ENCODE results near the gene ASIP.
"Not testable (repeated sequence)": the region's sequence is repeated elsewhere in the genome, so short reads cannot be mapped to it uniquely, and the experiment has no call there.

The ASIP gene

DNA sequence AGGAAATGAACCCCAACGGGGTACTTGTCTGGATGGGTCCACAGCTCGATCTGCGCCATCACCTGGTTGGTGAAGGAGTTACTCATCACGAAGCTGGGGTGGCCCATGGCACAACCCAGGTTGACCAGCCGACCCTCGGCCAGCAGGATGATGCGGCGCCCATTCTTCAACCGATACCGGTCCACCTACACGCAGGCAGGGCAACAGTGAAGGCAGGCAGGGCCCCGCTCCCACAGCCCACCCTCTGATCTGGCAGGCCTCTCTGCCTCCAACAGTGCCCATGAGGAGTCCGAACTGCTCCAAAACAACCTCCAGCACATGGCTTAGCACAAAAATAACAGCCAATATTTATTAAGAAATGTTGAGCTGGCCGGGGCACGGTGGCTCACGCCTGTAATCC lies 44.2 kb downstream of the ASIP start:
- no peaks in the 10 kb centered on the region for H3K27me3 Mint-ChIP-seq
- no peaks in the 10 kb centered on the region for H3K9me3 Mint-ChIP-seq
- no peak overlapping the region for H3K4me3 Mint-ChIP-seq
- ATAC-seq (no peak), DNase-seq (no peak)
- H3K27ac Mint-ChIP-seq: no peak overlapping the region
- peaks cover 53% of the 10 kb centered on the region for H3K36me3 Mint-ChIP-seq (ENCODE audit: low read depth)
- no peaks in the 10 kb centered on the region for H3K4me1 Mint-ChIP-seq

DNA sequence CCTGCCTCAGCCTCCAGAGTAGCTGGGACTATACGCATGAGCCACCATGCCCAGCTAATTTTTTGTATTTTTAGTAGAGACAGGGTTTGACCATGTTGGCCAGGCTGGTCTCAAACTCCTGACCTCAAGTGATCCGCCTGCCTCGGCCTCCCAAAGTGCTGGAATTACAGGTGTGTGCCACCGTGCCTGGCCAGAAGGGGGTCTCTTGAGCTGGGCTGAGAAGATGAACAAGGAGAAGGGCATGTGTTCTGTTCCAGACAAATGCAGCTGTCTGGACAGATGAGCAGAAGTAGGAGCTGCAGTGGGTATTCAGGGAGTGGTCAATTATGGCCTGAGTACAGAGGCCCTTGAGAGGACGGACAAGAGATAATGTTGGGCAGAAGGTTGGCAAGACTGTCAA lies 46.3 kb downstream of the ASIP start:
- not testable (repeated sequence) for DNase-seq, H3K27ac Mint-ChIP-seq, ATAC-seq, H3K4me1 Mint-ChIP-seq, H3K4me3 Mint-ChIP-seq, H3K27me3 Mint-ChIP-seq, H3K9me3 Mint-ChIP-seq
- H3K36me3 Mint-ChIP-seq (ENCODE audit: low read depth): peaks cover 54% of the 10 kb centered on the region

DNA sequence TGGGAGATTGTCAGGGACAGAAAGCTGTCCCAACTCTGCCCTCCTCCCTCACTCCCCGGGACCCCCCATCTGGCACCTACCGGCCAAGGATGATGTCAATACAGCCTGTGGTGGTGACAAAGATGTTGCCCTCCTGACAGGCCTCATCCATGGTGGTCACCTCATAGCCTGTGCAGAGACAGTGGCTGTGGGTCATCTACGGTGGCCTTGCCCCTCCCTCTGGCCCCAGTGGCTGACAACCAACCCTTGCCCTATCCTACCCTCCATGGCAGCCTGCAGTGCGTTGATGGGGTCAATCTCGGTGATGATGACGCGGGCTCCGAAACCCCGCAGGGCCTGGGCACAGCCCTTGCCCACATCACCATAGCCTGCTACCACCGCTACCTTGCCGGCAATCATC lies 49.2 kb downstream of the ASIP start:
- Mint-ChIP-seq H3K27ac (no peak overlapping the region), H3K9me3 (no peaks in the 10 kb centered on the region), H3K4me1 (no peaks in the 10 kb centered on the region), H3K4me3 (no peak overlapping the region), H3K27me3 (no peaks in the 10 kb centered on the region), H3K36me3 (ENCODE audit: low read depth) (peaks cover 65% of the 10 kb centered on the region)
- ATAC-seq (no peak), DNase-seq (no peak)

DNA sequence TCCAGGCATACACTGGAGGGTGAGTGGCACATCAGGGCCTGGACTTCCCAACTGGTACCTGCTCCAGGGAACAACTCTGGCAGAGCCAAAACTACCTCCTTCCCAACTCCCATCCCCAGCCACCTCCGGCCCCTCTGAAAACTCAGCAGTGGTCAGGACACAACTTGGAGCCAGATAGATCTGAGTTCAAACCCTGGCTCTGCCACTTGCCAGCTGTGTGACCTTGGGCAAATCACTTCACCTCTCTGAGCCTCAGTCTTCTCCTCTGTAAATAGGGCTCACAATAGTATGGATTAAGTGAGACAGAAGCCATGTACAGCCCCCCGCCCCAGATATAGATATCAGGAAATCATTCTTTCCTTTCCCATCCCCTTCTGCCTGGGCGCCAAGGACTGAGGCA lies 51.3 kb downstream of the ASIP start:
- H3K4me3 Mint-ChIP-seq: no peak overlapping the region
- no peaks in the 10 kb centered on the region for H3K27me3 Mint-ChIP-seq
- no peaks in the 10 kb centered on the region for H3K9me3 Mint-ChIP-seq
- ATAC-seq: no peak
- peaks cover 62% of the 10 kb centered on the region for H3K36me3 Mint-ChIP-seq (ENCODE audit: low read depth)
- DNase-seq: no peak
- H3K4me1 Mint-ChIP-seq: no peaks in the 10 kb centered on the region
- H3K27ac Mint-ChIP-seq: no peak overlapping the region

DNA sequence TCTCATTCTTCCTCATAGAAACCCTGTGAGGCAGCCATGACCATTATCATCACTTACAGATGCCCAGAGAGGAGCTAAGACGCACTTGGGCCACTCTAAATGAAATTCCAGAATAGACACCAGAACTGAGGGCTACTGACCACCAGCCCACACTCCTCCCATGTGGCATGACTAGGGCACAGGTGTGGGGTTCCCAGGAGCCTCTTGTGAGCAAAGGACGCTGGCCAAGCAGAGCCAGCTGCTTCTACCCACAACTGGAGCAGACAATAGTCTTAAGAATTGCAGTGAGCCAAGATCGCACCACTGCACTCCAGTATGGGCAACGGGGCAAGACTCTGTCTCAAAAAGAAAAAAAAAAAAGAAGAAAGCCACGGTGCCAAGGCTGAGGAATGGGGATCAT lies 51.9 kb downstream of the ASIP start:
- DNase-seq (no peak), ATAC-seq (no peak)
- no peak overlapping the region for H3K27ac Mint-ChIP-seq
- no peaks in the 10 kb centered on the region for H3K9me3 Mint-ChIP-seq
- H3K4me1 Mint-ChIP-seq: no peaks in the 10 kb centered on the region
- no peak overlapping the region for H3K4me3 Mint-ChIP-seq
- no peaks in the 10 kb centered on the region for H3K27me3 Mint-ChIP-seq
- H3K36me3 Mint-ChIP-seq (ENCODE audit: low read depth): peaks cover 59% of the 10 kb centered on the region

DNA sequence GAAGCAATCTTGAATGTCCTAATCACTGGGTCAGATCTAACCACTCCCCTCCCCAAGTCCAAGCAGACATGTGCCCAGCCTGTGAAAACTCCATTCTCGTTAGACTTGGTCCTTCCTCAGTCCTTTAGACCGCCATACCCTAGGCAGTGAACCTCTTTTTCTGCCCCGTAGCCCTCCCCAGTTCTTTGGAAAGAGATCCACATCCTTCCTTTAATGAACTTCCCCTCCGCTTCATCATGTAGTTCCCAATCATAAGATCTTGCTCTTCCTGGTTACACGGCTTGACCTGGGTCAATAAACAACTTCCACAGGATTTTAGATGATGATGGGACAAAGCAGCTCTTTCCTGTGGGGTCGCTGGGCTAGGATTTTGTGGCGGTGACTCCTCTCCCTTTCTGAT lies 52.4 kb downstream of the ASIP start:
- Mint-ChIP-seq H3K27me3 (no peaks in the 10 kb centered on the region), H3K27ac (no peak overlapping the region), H3K4me3 (no peak overlapping the region), H3K36me3 (ENCODE audit: low read depth) (peaks cover 56% of the 10 kb centered on the region), H3K9me3 (no peaks in the 10 kb centered on the region), H3K4me1 (no peaks in the 10 kb centered on the region)
- no peak for DNase-seq
- no peak for ATAC-seq

DNA sequence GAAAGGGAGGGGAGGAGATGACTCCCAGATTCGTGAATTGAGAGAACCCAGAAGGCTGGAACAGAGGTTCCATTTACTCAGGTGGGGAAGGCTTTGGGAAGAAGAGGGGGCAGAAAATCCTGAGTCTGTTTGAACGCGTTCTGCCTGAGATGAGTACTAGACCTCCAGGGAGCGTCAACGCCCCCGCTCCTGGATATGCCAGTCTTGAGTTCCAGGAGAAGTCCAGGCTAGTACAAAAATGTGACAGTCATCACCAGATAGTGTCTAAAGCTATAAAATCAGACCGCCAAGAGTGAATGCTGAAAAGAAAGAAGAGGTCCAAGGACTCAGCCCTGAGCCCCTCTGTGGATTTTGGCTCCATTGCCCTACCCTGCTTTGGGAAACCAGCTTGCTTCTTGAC lies 53.3 kb downstream of the ASIP start:
- ATAC-seq: no peak
- DNase-seq: no peak
- Mint-ChIP-seq H3K9me3 (no peaks in the 10 kb centered on the region), H3K27ac (no peak overlapping the region), H3K4me3 (no peak overlapping the region), H3K27me3 (no peaks in the 10 kb centered on the region), H3K36me3 (ENCODE audit: low read depth) (peaks cover 51% of the 10 kb centered on the region), H3K4me1 (no peaks in the 10 kb centered on the region)

DNA sequence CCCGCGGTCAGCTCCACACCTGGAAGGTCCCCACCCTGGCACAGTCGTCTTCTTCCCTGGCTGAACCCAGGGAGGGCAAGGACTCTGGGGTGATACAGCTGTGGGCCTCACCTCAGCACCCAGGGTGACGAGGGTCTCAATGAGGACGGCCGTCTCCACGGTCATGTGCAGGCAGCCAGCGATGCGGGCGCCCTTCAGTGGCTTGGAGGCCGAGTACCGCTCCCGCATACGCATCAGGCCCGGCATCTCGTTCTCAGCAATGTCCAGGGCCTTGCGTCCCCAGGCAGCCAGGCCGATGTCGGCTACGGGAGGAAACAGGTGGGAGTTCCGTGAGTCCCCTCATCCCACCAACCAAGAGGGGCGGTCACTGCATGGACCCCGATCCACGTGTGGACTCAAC lies 54.1 kb downstream of the ASIP start:
- H3K4me1 Mint-ChIP-seq: no peaks in the 10 kb centered on the region
- no peak overlapping the region for H3K4me3 Mint-ChIP-seq
- DNase-seq (no peak), ATAC-seq (no peak)
- no peak overlapping the region for H3K27ac Mint-ChIP-seq
- H3K9me3 Mint-ChIP-seq: no peaks in the 10 kb centered on the region
- peaks cover 46% of the 10 kb centered on the region for H3K36me3 Mint-ChIP-seq (ENCODE audit: low read depth)
- no peaks in the 10 kb centered on the region for H3K27me3 Mint-ChIP-seq

DNA sequence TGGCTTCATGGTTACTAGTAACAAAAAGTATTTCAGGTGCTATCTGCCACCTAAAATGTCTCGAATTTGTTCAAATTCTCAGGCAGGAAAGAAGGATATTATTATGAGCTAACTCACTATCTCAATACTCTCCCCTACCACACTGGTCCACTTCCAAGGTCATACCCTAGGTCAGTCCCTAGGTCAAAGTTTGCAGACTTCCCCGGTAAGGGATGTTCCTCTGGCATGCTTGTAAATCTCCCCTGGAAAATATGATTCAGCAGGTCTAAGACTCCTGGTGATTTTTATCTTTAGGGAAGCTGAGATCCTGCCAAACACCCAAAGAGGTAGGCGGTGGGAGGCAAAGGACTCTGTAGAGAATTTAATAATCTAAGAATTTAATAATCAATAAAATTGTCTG lies 55.2 kb downstream of the ASIP start:
- no peak overlapping the region for H3K27ac Mint-ChIP-seq
- H3K4me1 Mint-ChIP-seq: peaks cover 4% of the 10 kb centered on the region
- no peaks in the 10 kb centered on the region for H3K9me3 Mint-ChIP-seq
- no peaks in the 10 kb centered on the region for H3K27me3 Mint-ChIP-seq
- peaks cover 38% of the 10 kb centered on the region for H3K36me3 Mint-ChIP-seq (ENCODE audit: low read depth)
- no peak overlapping the region for H3K4me3 Mint-ChIP-seq
- DNase-seq (no peak), ATAC-seq (no peak)

DNA sequence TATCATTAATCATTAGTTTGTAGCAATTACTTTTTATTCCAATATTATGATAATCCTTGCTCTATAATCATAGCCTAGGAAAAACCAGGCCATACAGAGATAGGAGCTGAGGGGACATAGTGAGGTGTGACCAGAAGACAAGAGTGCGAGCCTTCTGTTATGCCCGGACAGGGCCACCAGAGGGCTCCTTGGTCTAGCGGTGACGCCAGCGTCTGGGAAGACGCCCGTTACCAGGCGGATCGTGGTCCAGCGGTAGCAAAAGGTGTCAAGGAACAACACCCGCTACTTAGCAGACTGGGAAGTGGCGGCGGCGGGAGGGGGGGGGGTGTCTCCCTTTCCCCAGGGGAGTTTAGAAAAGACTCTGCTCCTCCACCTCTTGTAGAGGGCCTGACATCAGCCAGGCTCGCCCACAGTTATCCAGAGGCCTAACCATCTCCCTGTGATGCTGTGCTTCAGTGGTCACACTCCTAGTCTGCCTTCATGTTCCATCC lies 57.1 kb downstream of the ASIP start:
- not testable (repeated sequence) for H3K27ac Mint-ChIP-seq, H3K9me3 Mint-ChIP-seq, DNase-seq, ATAC-seq, H3K4me3 Mint-ChIP-seq, H3K27me3 Mint-ChIP-seq
- peaks cover 35% of the 10 kb centered on the region for H3K36me3 Mint-ChIP-seq (ENCODE audit: low read depth)
- peaks cover 18% of the 10 kb centered on the region for H3K4me1 Mint-ChIP-seq

DNA sequence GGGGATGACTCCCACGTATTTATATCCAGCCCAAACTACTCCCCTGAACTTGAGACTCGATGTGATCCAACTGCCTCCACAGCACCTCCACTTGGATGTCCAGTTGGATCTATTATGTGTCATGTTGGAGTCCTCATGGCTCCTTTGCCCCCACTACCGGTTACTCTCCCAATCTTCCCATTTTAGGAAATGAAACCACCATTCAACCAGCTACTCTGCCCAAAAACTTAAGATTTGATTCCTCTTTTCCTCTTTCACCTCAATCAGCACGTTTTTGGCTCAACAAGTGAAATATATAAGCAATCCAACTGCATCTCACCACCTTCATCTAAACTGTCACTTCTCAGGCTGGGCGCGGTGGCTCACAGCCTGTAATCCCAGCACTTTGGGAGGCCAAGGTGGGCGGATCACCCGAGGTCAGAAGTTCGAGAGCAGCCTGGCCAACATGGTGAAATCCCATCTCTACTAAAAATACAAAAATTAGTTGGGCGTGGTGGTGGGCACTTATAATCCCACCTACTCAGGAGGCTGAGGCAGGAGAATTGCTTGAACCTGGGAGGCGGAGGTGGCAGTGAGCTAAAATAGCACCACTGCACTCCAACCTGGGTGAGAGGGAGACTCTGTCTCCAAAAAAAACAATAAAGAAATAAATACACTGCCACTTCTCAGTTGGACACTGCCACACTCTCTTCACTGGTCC lies 58.5 kb downstream of the ASIP start:
- ATAC-seq (no peak), DNase-seq (no peak)
- Mint-ChIP-seq H3K9me3 (no peaks in the 10 kb centered on the region), H3K27me3 (no peaks in the 10 kb centered on the region), H3K27ac (no peak overlapping the region), H3K4me1 (peaks cover 26% of the 10 kb centered on the region), H3K36me3 (ENCODE audit: low read depth) (peaks cover 22% of the 10 kb centered on the region), H3K4me3 (no peak overlapping the region)

DNA sequence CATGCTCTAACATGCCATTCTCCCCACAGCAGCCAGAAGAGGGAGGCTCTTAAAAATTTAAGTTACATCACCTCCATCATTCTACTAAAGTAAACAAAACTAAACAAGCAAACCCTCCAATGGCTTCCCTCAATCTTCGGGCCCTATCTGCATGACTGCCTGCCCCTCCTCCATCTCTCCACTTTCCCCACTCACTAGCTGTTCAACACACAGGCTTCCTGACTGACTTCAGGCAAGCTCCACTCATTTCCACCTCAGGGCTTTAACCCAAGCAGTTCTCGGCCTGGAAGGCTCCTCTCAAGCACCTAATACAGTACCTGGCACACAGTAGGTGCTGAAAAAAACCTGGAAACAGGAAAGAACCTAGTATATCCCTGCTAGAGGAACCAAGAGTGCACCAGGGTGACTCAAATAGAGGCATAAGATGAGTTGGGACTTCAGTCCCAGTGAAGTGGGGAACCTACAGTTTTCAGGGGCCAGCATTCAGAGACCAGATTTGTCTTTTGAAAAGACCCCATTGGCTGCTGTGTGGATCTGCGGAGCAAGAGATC lies 59.1 kb downstream of the ASIP start:
- Mint-ChIP-seq H3K36me3 (ENCODE audit: low read depth) (peaks cover 21% of the 10 kb centered on the region), H3K4me1 (peaks cover 26% of the 10 kb centered on the region), H3K9me3 (no peaks in the 10 kb centered on the region), H3K27me3 (no peaks in the 10 kb centered on the region), H3K4me3 (no peak overlapping the region), H3K27ac (no peak overlapping the region)
- DNase-seq: no peak
- ATAC-seq: no peak

DNA sequence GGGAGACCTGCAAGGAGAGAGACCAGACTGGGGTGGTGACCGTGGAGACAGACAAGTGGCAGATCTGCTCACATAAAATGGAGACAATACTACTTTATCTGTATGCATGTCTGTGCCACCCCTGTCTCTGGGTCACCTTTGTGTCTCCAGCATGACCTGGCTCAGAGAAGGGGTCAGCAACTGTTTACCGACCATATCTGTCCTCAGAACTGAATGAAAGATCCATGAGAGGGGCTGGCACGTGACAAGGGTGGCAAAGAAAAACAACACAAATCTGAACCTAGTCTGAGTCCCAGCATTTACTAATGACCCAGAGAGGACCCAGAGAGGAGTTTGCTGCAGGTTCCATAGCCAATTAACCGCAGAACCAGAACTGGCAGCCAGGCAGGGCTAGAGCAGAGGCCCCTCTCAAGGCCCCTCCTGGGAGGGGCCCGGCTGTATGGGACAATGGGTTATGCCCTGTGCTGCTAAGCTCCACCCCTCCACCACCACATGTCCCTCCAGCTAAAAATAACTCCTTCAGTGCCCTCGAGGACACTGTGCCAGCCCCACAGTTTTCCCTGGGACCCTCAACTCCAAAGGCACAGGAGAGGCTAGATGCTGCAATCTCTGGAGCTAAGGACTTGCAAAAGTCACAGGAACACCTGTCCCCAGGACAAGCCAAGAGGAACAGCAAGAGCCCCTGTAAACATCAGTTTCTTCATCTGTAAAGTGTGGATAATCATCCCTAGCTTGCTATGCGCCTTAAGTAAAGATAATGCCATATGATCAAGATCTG lies 59.8 kb downstream of the ASIP start:
- no peak overlapping the region for H3K4me3 Mint-ChIP-seq
- H3K36me3 Mint-ChIP-seq (ENCODE audit: low read depth): peaks cover 16% of the 10 kb centered on the region
- peak overlapping the region; percentile 91 for H3K27ac Mint-ChIP-seq
- H3K4me1 Mint-ChIP-seq: peaks cover 26% of the 10 kb centered on the region
- H3K9me3 Mint-ChIP-seq: no peaks in the 10 kb centered on the region
- ATAC-seq (no peak), DNase-seq (no peak)
- H3K27me3 Mint-ChIP-seq: no peaks in the 10 kb centered on the region

DNA sequence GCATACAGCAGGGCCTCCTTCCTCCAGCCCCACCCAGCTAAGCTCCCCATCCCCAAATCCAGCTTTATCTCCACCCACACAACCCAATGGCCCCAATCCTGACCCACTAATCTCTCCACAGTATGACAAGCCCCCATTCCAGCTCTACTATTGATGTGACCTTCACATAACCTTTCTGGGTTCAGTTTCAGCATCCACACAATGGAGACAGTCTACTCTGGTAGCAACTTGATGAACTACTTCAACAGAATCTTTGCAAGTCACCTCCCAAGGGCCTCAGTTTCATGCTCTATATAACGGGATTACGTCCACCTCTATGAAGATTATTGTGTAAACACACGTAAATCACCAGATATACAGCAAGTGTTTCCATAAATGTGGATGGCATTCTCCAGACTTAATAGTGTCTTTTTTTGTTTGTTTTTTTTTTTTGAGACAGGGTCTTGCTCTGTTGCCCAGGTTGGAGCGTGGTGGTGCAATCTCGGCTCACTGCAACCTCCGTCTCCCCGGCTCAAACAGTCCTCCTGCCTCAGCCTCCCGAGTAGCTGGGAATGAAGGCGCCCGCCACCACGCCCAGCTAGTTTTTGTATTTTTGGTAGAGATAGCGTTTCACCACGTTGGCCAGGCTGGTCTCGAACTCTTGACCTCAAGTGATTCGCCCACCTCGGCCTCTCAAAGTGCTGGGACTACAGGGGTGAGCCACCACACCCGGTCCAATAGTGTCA lies 60.5 kb downstream of the ASIP start:
- DNase-seq (peak; percentile 29), ATAC-seq (no peak)
- Mint-ChIP-seq H3K9me3 (no peaks in the 10 kb centered on the region), H3K36me3 (ENCODE audit: low read depth) (peaks cover 16% of the 10 kb centered on the region), H3K4me3 (no peak overlapping the region), H3K27me3 (no peaks in the 10 kb centered on the region), H3K4me1 (peaks cover 26% of the 10 kb centered on the region), H3K27ac (peak overlapping the region; percentile 91)

Measured in activated naive CD8-positive, alpha-beta T cell treated with anti-CD3 and anti-CD28 coated beads, Interleukin-2, amount 50 U/mL, for 24 hours (primary cell).